ENCODE measurements around the gene NNT. TPM values are rescaled to one million over a fixed set of nuclear protein-coding genes. Genes with fewer than 3 reads are reported as not detected.
"Not testable (repeated sequence)": the region's sequence is repeated elsewhere in the genome, so short reads cannot be mapped to it uniquely, and the experiment has no call there.

Gene NNT
- 36.0 TPM for polyA plus RNA-seq (2012; ENCODE audit: missing spikeins)

GRCh38 chr5:43602461-43603343, at the start of gene NNT:
Gene NNT, plus strand, starts transcription at chr5:43603180. Its CDS starts 6,016 bp downstream, at chr5:43609196.
- TF ChIP-seq TAF1 (IDR thresholded peaks at IDR 0.05; ENCODE audit: borderline replicate concordance, low read depth, low read length) = peak; percentile 36; the same call in 1 of the 2 replicates
- peak; percentile 86; the same call in 1 of the 2 replicates for TF ChIP-seq POLR2A (IDR thresholded peaks at IDR 0.05; ENCODE audit: low read depth, low read length)
- TF ChIP-seq POLR2AphosphoS5 (IDR thresholded peaks at IDR 0.05; ENCODE audit: low read depth, low read length) = peak; percentile 40; the same call in 1 of the 2 replicates
- peak; percentile 93 for FAIRE-seq
- peak; percentile 62 for DNase-seq (ENCODE audit: insufficient read length)

GRCh38 chr5:43553381-43553780, 49.6 kb upstream of the NNT start:
- no peak for DNase-seq (ENCODE audit: insufficient read length)
- TF ChIP-seq POLR2A (IDR thresholded peaks at IDR 0.05; ENCODE audit: low read depth, low read length) (no peak), POLR2AphosphoS5 (IDR thresholded peaks at IDR 0.05; ENCODE audit: low read depth, low read length) (no peak)
- no peak for FAIRE-seq

DNA sequence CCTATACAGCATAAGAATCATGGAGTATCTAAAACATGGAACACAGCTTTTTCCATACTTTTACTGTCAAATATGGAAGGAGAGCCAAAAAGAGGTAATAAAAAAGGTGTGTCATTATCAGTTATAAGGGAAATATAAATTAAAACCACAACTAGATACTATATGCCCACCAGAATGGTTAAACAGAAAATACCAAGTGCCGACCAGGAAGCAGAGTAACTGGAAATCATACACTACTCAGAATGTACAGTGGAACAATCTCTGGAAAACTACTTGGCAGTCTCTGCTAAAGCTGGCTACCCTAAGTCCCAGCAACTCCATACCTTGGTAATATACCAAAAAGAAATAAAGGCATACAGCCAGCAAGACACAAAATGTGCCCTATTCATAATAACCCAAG, 48.5 kb upstream of the NNT start:
- DNase-seq (ENCODE audit: insufficient read length) (no peak), FAIRE-seq (no peak)
- no peak for TF ChIP-seq POLR2AphosphoS5 (IDR thresholded peaks at IDR 0.05; ENCODE audit: low read depth, low read length)
- no peak for TF ChIP-seq POLR2A (IDR thresholded peaks at IDR 0.05; ENCODE audit: low read depth, low read length)
- no peak for TF ChIP-seq TAF1 (IDR thresholded peaks at IDR 0.05; ENCODE audit: borderline replicate concordance, low read depth, low read length)

- TF ChIP-seq POLR2AphosphoS5 (IDR thresholded peaks at IDR 0.05; ENCODE audit: low read depth, low read length) (no peak; the same call in 1 of the 2 replicates), POLR2A (IDR thresholded peaks at IDR 0.05; ENCODE audit: low read depth, low read length) (no peak), TAF1 (IDR thresholded peaks at IDR 0.05; ENCODE audit: borderline replicate concordance, low read depth, low read length) (no peak)
- DNase-seq (ENCODE audit: insufficient read length) (peak; percentile 29), FAIRE-seq (peak; percentile 83)
Measured at GRCh38 chr5:43555895-43556606, 46.9 kb upstream of the NNT start.

GRCh38 chr5:43556607-43556856, 46.4 kb upstream of the NNT start:
- not testable (repeated sequence) for FAIRE-seq

DNA sequence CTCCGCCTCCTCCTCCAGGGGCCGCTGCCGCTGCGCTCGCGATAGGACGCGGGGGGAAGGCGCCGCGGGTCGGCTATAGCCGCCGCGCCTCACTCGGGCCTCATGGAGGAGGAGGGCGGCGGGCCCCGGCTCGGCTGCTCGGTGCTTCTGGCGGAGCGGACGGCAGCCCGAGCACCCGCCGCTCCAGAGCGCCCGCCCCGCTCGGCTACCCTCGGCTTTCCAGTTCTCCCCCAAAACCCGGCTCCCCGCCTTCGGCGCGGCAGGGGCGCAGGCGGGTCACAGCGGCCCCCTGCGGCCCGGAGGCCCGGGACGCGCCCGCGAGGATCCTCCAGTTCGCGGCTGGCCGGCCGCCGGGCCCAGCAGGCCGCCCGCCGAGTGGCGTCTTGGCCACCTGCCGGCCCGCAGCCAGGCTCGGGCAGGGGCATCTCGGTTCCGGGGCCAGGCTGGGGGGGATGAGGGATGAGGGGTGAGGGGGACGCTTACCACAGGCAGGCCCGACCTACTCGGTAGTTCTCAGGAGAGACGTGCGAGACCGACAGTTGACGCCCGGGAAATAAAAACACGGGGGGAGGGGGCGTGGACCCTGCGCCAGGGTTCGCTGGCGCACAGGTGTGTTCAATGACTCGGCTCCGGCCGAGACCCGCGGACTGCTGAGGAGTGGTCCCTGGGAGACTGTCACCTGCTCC, 46.0 kb upstream of the NNT start, which contains the start of gene PAIP1:
Gene PAIP1, minus strand, starts transcription at position 221 of the 686 bp plus-strand sequence. CDS start 231 bp downstream, outside the sequence.
- DNase-seq (ENCODE audit: insufficient read length) (peak; percentile 77), FAIRE-seq (peak; percentile 94)
- TF ChIP-seq POLR2AphosphoS5 (IDR thresholded peaks at IDR 0.05; ENCODE audit: low read depth, low read length) (peak; percentile 84), TAF1 (IDR thresholded peaks at IDR 0.05; ENCODE audit: borderline replicate concordance, low read depth, low read length) (peak; percentile 75; the same call in 1 of the 2 replicates), POLR2A (IDR thresholded peaks at IDR 0.05; ENCODE audit: low read depth, low read length) (peak; percentile 83)

More at GRCh38 chr5:43556607-43556856, 46.4 kb upstream of the NNT start:
- DNase-seq (ENCODE audit: insufficient read length) = not testable (repeated sequence)

GRCh38 chr5:43560128-43560527, 42.9 kb upstream of the NNT start:
- TF ChIP-seq TAF1 (IDR thresholded peaks at IDR 0.05; ENCODE audit: borderline replicate concordance, low read depth, low read length) = no peak
- TF ChIP-seq POLR2AphosphoS5 (IDR thresholded peaks at IDR 0.05; ENCODE audit: low read depth, low read length) = no peak
- no peak for TF ChIP-seq POLR2A (IDR thresholded peaks at IDR 0.05; ENCODE audit: low read depth, low read length)
- FAIRE-seq = no peak
- DNase-seq (ENCODE audit: insufficient read length) = no peak

DNA sequence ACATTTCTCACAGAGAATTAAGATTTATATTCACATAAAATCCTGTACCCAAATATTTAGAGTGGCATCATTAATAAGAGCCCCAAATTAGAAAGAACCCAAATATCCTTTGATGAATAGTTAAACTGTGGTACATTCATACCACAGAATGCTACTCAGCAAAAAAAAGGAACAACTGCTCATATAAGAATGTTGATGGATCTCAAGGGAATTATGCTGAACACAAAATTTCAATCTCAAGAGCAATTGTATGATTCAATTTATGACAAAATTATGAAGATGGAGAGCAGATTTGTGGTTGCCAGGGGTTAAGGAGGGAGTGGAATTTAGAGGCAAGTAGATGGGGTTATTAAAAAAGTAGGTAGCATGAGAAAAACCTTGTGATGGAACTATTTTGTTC, 41.6 kb upstream of the NNT start:
- TF ChIP-seq POLR2AphosphoS5 (IDR thresholded peaks at IDR 0.05; ENCODE audit: low read depth, low read length) (no peak), TAF1 (IDR thresholded peaks at IDR 0.05; ENCODE audit: borderline replicate concordance, low read depth, low read length) (no peak), POLR2A (IDR thresholded peaks at IDR 0.05; ENCODE audit: low read depth, low read length) (no peak)
- DNase-seq (ENCODE audit: insufficient read length) = no peak
- no peak for FAIRE-seq

DNA sequence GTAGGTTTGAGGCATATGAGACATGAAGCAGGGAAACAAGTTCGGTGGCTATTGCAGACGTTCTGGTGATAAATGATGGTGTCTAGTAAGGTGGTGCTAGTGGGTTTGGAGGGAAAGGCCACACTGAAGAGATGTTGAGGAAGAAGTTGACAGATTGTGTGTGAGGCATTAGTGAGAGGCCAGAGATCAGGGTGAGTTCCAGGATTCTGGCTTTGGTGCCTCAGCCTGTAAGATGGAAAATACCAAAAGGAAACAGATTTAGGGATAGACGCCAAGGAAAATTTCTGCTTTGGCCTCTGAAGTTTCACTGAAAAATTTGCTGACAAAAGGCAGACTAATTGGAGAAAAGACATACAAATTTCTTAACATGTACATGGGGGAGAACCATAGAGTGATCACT, 39.7 kb upstream of the NNT start:
- no peak for FAIRE-seq
- no peak for DNase-seq (ENCODE audit: insufficient read length)

DNA sequence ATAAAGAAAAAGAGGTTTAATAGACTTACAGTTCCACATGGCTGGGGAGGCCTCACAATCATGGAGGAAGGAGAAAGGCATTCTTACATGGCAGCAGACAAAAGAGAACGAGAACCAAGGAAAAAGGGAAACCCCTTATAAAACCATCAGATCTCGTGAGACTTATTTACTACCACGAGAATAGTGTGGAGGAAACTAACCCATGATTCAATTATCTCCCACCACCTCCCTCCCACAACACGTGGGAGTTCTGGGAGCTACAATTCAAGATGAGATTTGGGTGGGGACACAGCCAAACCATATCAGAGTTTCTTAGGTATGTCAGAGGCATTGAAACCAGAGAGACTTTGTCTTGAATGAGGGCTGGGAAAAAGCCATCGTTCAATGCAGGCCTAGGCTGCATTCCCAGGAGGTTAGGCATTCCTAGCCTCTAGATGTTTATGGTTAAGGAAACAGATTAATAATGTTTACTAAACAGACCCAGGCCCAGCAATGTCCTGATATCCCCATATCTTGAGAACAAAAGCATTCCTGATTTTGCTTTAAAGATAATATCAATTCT, 38.6 kb upstream of the NNT start:
- FAIRE-seq = no peak
- TF ChIP-seq POLR2A (IDR thresholded peaks at IDR 0.05; ENCODE audit: low read depth, low read length) (no peak), POLR2AphosphoS5 (IDR thresholded peaks at IDR 0.05; ENCODE audit: low read depth, low read length) (no peak), TAF1 (IDR thresholded peaks at IDR 0.05; ENCODE audit: borderline replicate concordance, low read depth, low read length) (no peak)
- DNase-seq (ENCODE audit: insufficient read length) = no peak

More for the DNA sequence above, 39.7 kb upstream of the NNT start:
- no peak for TF ChIP-seq POLR2A (IDR thresholded peaks at IDR 0.05; ENCODE audit: low read depth, low read length)
- no peak for TF ChIP-seq TAF1 (IDR thresholded peaks at IDR 0.05; ENCODE audit: borderline replicate concordance, low read depth, low read length)

GRCh38 chr5:43565043-43565442, 37.9 kb upstream of the NNT start:
- FAIRE-seq (no peak), DNase-seq (ENCODE audit: insufficient read length) (no peak)
- no peak for TF ChIP-seq POLR2A (IDR thresholded peaks at IDR 0.05; ENCODE audit: low read depth, low read length)
- TF ChIP-seq TAF1 (IDR thresholded peaks at IDR 0.05; ENCODE audit: borderline replicate concordance, low read depth, low read length) = no peak
- TF ChIP-seq POLR2AphosphoS5 (IDR thresholded peaks at IDR 0.05; ENCODE audit: low read depth, low read length) = no peak
